Upper lobe of left lung (tissue), 4 donors: ENCODE results near the gene ANAPC2.

Experiments used
- POLR2A ChIP-seq, 4 donors: fragments of 450-650 bp; IDR thresholded peaks; one replicate each; pipeline ENCODE4 v1.5.1; 2016 to 2017; ENCODE audit warnings: antibody characterized with exemption in 4 of 4, mild to moderate bottlenecking in 2 of 4
- POLR2AphosphoS5 ChIP-seq, 2 donors: sonication (generic); formaldehyde crosslinking; IDR thresholded peaks; one replicate each; pipeline ENCODE4 v1.5.1; 2017; ENCODE audit warnings: antibody characterized with exemption in 2 of 2
- TF ChIP-seq, protein P1 (sequence below), 6 experiments: fragments of 450-650 bp in 4 of 6; fragments of 200-600 bp in 2 of 6; sonication (generic) in 2 of 6; IDR thresholded peaks; one replicate each; pipeline ENCODE4 v1.5.1; 2016 to 2019; ENCODE audit warnings: antibody characterized with exemption in 6 of 6

DNA sequence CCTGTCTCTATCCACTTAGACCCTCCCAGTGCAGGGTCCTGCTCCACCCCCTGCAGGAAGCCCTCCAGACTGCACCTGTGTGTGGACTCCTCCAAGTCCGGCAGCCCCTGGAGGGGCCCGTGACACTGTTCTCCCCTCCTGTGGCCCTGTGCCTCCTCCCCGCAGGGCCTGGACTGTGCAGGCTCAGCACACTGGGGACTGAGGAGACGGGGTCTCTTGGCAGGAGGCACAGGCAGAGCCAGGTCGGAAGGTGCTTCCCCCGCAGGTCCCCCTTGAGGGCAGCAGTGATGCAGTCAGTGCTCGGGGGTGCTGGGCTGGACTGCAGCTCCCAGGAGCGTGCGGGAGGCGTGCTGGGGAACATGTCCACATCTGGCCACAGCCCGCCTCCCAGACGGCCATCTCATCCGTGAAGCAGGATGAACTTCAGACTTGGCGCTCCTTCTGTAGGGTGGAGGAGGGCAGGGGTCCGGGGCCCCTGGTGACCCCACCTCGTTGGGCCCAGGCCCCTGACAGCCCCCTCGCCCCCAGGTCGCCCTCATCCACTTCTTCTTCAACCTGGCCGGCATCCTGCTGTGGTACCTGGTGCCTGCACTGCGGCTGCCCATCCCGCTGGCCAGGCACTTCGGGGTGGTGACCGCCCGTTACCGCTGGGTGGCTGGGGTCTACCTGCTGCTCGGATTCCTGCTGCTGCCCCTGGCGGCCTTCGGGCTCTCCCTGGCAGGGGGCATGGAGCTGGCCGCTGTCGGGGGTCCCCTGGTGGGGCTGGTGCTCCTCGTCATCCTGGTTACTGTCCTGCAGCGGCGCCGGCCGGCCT lies 47.3 kb upstream of the ANAPC2 start:
- TF ChIP-seq, protein P1, sequence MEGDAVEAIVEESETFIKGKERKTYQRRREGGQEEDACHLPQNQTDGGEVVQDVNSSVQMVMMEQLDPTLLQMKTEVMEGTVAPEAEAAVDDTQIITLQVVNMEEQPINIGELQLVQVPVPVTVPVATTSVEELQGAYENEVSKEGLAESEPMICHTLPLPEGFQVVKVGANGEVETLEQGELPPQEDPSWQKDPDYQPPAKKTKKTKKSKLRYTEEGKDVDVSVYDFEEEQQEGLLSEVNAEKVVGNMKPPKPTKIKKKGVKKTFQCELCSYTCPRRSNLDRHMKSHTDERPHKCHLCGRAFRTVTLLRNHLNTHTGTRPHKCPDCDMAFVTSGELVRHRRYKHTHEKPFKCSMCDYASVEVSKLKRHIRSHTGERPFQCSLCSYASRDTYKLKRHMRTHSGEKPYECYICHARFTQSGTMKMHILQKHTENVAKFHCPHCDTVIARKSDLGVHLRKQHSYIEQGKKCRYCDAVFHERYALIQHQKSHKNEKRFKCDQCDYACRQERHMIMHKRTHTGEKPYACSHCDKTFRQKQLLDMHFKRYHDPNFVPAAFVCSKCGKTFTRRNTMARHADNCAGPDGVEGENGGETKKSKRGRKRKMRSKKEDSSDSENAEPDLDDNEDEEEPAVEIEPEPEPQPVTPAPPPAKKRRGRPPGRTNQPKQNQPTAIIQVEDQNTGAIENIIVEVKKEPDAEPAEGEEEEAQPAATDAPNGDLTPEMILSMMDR (IDR thresholded peaks at IDR 0.05): no peak
- TF ChIP-seq POLR2A (IDR thresholded peaks at IDR 0.05): no peak
- TF ChIP-seq POLR2AphosphoS5 (IDR thresholded peaks at IDR 0.05): no peak
